LHCN-M2 (cell line): ENCODE measurements around the gene COX6A1. TPM values are rescaled to one million over a fixed set of nuclear protein-coding genes. Genes with fewer than 3 reads are reported as not detected.

Source experiments
- total RNA-seq: library from RNA; depleted of rRNA; stranded (reverse); fragments of >200 nt; gene quantifications from 2 replicates; pipeline ENCODE4 v1.2.3, GENCODE V29; 2014; rRNA removed

Gene COX6A1
- total RNA-seq, 1 experiment from 2014 or later: 392 TPM

Other genes with a start within 250 kb of the COX6A1 start
- 66.6 and 71.0 TPM in 2 replicates for gene GCN1, start 243.4 kb upstream of the COX6A1 start, total RNA-seq
- 3,359 and 3,689 TPM in 2 replicates for gene RPLP0, start 237.0 kb upstream of the COX6A1 start, total RNA-seq
- 152 and 159 TPM in 2 replicates for gene PXN, start 172.4 kb upstream of the COX6A1 start, total RNA-seq
- not detected in 2 replicates for gene RNU4-2, start 146.2 kb upstream of the COX6A1 start, total RNA-seq
- under 0.01 TPM in 1 of 2 replicates, not detected in the other for gene RNU4-1, start 144.9 kb upstream of the COX6A1 start, total RNA-seq
- 1.6 and 2.1 TPM in 2 replicates for gene SIRT4, start 135.8 kb upstream of the COX6A1 start, total RNA-seq
- not detected in 2 replicates for gene PLA2G1B, start 110.3 kb upstream of the COX6A1 start, total RNA-seq
- not detected in 2 replicates for gene MSI1, start 68.9 kb upstream of the COX6A1 start, total RNA-seq
- gene TRIAP1, start 8.3 kb downstream of the COX6A1 start, total RNA-seq: 52.1 and 59.5 TPM in 2 replicates
- gene GATC, start 8.3 kb downstream of the COX6A1 start, total RNA-seq: 24.3 TPM in 2 replicates
- gene SRSF9, start 31.6 kb downstream of the COX6A1 start, total RNA-seq: 170 and 172 TPM in 2 replicates
- 308 and 404 TPM in 2 replicates for gene DYNLL1, start 58.0 kb downstream of the COX6A1 start, total RNA-seq
- gene COQ5, start 91.0 kb downstream of the COX6A1 start, total RNA-seq: 33.5 and 33.7 TPM in 2 replicates
- 68.5 and 77.4 TPM in 2 replicates for gene RNF10, start 96.2 kb downstream of the COX6A1 start, total RNA-seq
- gene POP5, start 143.3 kb downstream of the COX6A1 start, total RNA-seq: 33.0 and 41.6 TPM in 2 replicates
- gene CABP1, start 202.5 kb downstream of the COX6A1 start, total RNA-seq: 0.45 TPM in 1 of 2 replicates, not detected in the other
- 139 and 140 TPM in 2 replicates for gene MLEC, start 249.0 kb downstream of the COX6A1 start, total RNA-seq